H1 (cell line): ENCODE data around the gene STPG1. TPM values are rescaled to one million over a fixed set of nuclear protein-coding genes. Genes with fewer than 3 reads are reported as not detected.

Source experiments
- CTCF ChIA-PET: fragments of 300-600 bp; sonication (Branson Sonifier 250); formaldehyde crosslinking; loops from one replicate; lab custom pipeline; 2021; ENCODE audit not compliant: partially characterized antibody; lab: Charles Lee
- POLR2A ChIA-PET: fragments of 300-600 bp; sonication (Branson Sonifier 250); formaldehyde crosslinking; loops from one replicate; lab custom pipeline; 2021; ENCODE audit warnings: inconsistent platforms; ENCODE audit not compliant: partially characterized antibody; lab: Charles Lee
- DNase-seq, 2 experiments: peaks; one replicate each; pipeline versions ENCODE4 v3.0.0 to v3.0.0-alpha.2; 2010 to 2022; ENCODE audit warnings: low spot score in 2 of 2, low read depth in 1 of 2, mixed read lengths in 1 of 2
- FAIRE-seq: peaks from 2 replicates; lab custom pipeline; 2011; peaks lifted over from hg19 to GRCh38; lab: Jason Lieb, UNC
- H2AFZ ChIP-seq: 2 replicates; pipeline ENCODE4 v1.8.1; 2012; ENCODE audit warnings: low read length, inconsistent platforms
- H2AK5ac ChIP-seq: 2 replicates; pipeline ENCODE4 v1.6.1; 2013; ENCODE audit warnings: low read depth, low read length
- H2BK120ac ChIP-seq: replicated peaks from 2 replicates; pipeline ENCODE3; 2013; ENCODE audit warnings: low read depth, low read length, inconsistent platforms
- H2BK12ac ChIP-seq: 2 replicates; pipeline ENCODE4 v1.6.1; 2013; ENCODE audit warnings: low read depth, low read length
- H2BK15ac ChIP-seq: 2 replicates; pipeline ENCODE4 v1.6.1; 2013; ENCODE audit warnings: low read length
- H2BK20ac ChIP-seq: 2 replicates; pipeline ENCODE4 v1.6.1; 2013; ENCODE audit warnings: low read length
- H2BK5ac ChIP-seq: 2 replicates; pipeline ENCODE4 v1.6.1; 2013; ENCODE audit warnings: low read depth, low read length
- H3K14ac ChIP-seq: 2 replicates; pipeline ENCODE4 v1.6.1; 2013; ENCODE audit warnings: inconsistent platforms; ENCODE audit not compliant: insufficient read length
- H3K18ac ChIP-seq: 2 replicates; pipeline ENCODE4 v1.6.1; 2013; ENCODE audit warnings: low read length; ENCODE audit errors: extremely low read depth
- H3K23ac ChIP-seq: 2 replicates; pipeline ENCODE4 v1.6.1; 2013; ENCODE audit warnings: inconsistent platforms; ENCODE audit not compliant: insufficient read length
- H3K23me2 ChIP-seq: 2 replicates; pipeline ENCODE4 v1.6.1; 2013; ENCODE audit warnings: low read depth, low read length
- H3K27ac ChIP-seq: 2 replicates; pipeline ENCODE4 v1.6.1; 2011; ENCODE audit warnings: low read depth, low read length, inconsistent platforms
- H3K27me3 ChIP-seq, 4 experiments: replicated peaks in 1 of 4; 1 replicate in 1 of 4; 2 replicates in 3 of 4; pipeline versions ENCODE4 v1.6.1 to v1.8.1; 2011 to 2013; ENCODE audit warnings: low read length in 3 of 4, mild to moderate bottlenecking in 3 of 4, inconsistent platforms in 2 of 4, mixed read lengths in 2 of 4, moderate library complexity in 1 of 4; ENCODE audit not compliant: control insufficient read depth in 3 of 4, insufficient read depth in 3 of 4; ENCODE audit errors: extremely low read depth in 1 of 4
- H3K36me3 ChIP-seq, 4 experiments: 2 replicates each; pipeline versions ENCODE4 v1.6.1 to v1.8.1; 2011 to 2013; ENCODE audit warnings: mild to moderate bottlenecking in 4 of 4, low read length in 3 of 4, moderate library complexity in 2 of 4, control low read depth in 1 of 4, inconsistent platforms in 1 of 4; ENCODE audit not compliant: insufficient read depth in 4 of 4, control insufficient read depth in 2 of 4
- H3K4ac ChIP-seq: replicated peaks from 2 replicates; pipeline ENCODE3; 2013; ENCODE audit warnings: low read length, low read depth, mixed read lengths, inconsistent platforms; ENCODE audit not compliant: insufficient read length
- H3K4me1 ChIP-seq, 4 experiments: replicated peaks in 1 of 4; 1 replicate in 1 of 4; 2 replicates in 3 of 4; pipeline versions ENCODE4 v1.6.1 to v1.8.1; 2011 to 2013; ENCODE audit warnings: low read length in 3 of 4, inconsistent platforms in 2 of 4, mixed read lengths in 1 of 4; ENCODE audit not compliant: insufficient read depth in 4 of 4, control insufficient read depth in 3 of 4
- H3K4me2 ChIP-seq, 2 experiments: 2 replicates each; pipeline versions ENCODE4 v1.6.1 to v1.8.1; 2011 to 2013; ENCODE audit warnings: low read depth in 2 of 2, low read length in 2 of 2, control low read depth in 1 of 2, inconsistent platforms in 1 of 2, mild to moderate bottlenecking in 1 of 2; ENCODE audit not compliant: insufficient read depth in 1 of 2
- H3K4me3 ChIP-seq, 4 experiments: fragments of 200-600, 300-600 bp in 1 of 4; sonication (generic), shearing (Covaris generic), sonication (Bioruptor Twin) in 1 of 4; 2 replicates each; pipeline versions ENCODE4 v1.5.1 to v1.8.1; 2011 to 2016; ENCODE audit warnings: low read length in 4 of 4, low read depth in 3 of 4, control low read depth in 2 of 4, inconsistent platforms in 2 of 4, mild to moderate bottlenecking in 2 of 4, mixed read lengths in 1 of 4, moderate library complexity in 1 of 4; ENCODE audit not compliant: insufficient read depth in 2 of 4; ENCODE audit errors: extremely low read depth in 1 of 4
- H3K56ac ChIP-seq: replicated peaks from 2 replicates; pipeline ENCODE3; 2013; ENCODE audit warnings: low read depth, mild to moderate bottlenecking, mixed read lengths, low read length, inconsistent platforms; ENCODE audit not compliant: insufficient read length
- H3K79me1 ChIP-seq: 2 replicates; pipeline ENCODE4 v1.6.1; 2013; ENCODE audit warnings: low read depth, low read length, control low read depth
- H3K79me2 ChIP-seq, 2 experiments: 2 replicates each; pipeline versions ENCODE4 v1.6.1 to v1.8.1; 2012 to 2013; ENCODE audit warnings: low read length in 2 of 2, mild to moderate bottlenecking in 2 of 2, inconsistent platforms in 1 of 2; ENCODE audit not compliant: insufficient read depth in 2 of 2, control insufficient read depth in 1 of 2
- H3K9ac ChIP-seq, 4 experiments: replicated peaks in 1 of 4; 1 replicate in 1 of 4; 2 replicates in 3 of 4; pipeline versions ENCODE4 v1.6.1 to v1.8.1; 2011 to 2013; ENCODE audit warnings: low read depth in 3 of 4, low read length in 3 of 4, control low read depth in 2 of 4, mild to moderate bottlenecking in 2 of 4, moderate library complexity in 2 of 4, inconsistent platforms in 1 of 4; ENCODE audit errors: extremely low read depth in 1 of 4
- H3K9me3 ChIP-seq, 2 experiments: 2 replicates each; pipeline versions ENCODE4 v1.6.1 to v1.8.1; 2012 to 2013; ENCODE audit warnings: mild to moderate bottlenecking in 2 of 2, moderate library complexity in 2 of 2, control low read depth in 1 of 2, inconsistent platforms in 1 of 2, low read depth in 1 of 2, low read length in 1 of 2, mixed read lengths in 1 of 2; ENCODE audit not compliant: insufficient read depth in 2 of 2
- H4K20me1 ChIP-seq, 2 experiments: replicated peaks in 1 of 2; 2 replicates each; pipeline versions ENCODE3 to v1.8.1; 2011 to 2013; ENCODE audit warnings: inconsistent platforms in 2 of 2, low read length in 2 of 2, mild to moderate bottlenecking in 1 of 2; ENCODE audit not compliant: insufficient read depth in 2 of 2, control insufficient read depth in 1 of 2
- H4K5ac ChIP-seq: 2 replicates; pipeline ENCODE4 v1.6.1; 2013; ENCODE audit warnings: low read length, low read depth, mixed read lengths, inconsistent platforms; ENCODE audit not compliant: insufficient read length
- H4K8ac ChIP-seq: 2 replicates; pipeline ENCODE4 v1.8.0; 2013; ENCODE audit warnings: mild to moderate bottlenecking, moderate library complexity, low read length, inconsistent platforms; ENCODE audit not compliant: insufficient read depth; ENCODE audit errors: extremely low read depth
- H4K91ac ChIP-seq: replicated peaks from 2 replicates; pipeline ENCODE3; 2013; ENCODE audit warnings: low read length, mixed read lengths, inconsistent platforms; ENCODE audit not compliant: insufficient read length
- BRCA1 ChIP-seq: IDR thresholded peaks from 2 replicates; pipeline ENCODE4 v1.6.1; 2012; ENCODE audit warnings: low read depth, low read length, improper control_type of control experiment
- CEBPB ChIP-seq: IDR thresholded peaks from 2 replicates; pipeline ENCODE4 v1.6.1; 2012; ENCODE audit warnings: low read depth, low read length
- EZH2 ChIP-seq: fragments of 200-600 bp; sonication (generic); IDR thresholded peaks from 2 replicates; pipeline ENCODE4 v1.7.1; 2012; ENCODE audit warnings: low read depth, mild to moderate bottlenecking, moderate library complexity, low read length, inconsistent platforms; ENCODE audit not compliant: severe bottlenecking
- HDAC2 ChIP-seq, 2 experiments: fragments of 300-600 bp in 1 of 2; sonication (generic) in 1 of 2; IDR thresholded peaks; 2 replicates each; pipeline ENCODE4 v1.6.1; 2011 to 2012; ENCODE audit warnings: low read depth in 2 of 2, low read length in 2 of 2, mild to moderate bottlenecking in 2 of 2, moderate library complexity in 2 of 2, borderline replicate concordance in 1 of 2, inconsistent platforms in 1 of 2
- JUN ChIP-seq: IDR thresholded peaks from 2 replicates; pipeline ENCODE4 v1.6.1; 2011; ENCODE audit warnings: low read depth, mild to moderate bottlenecking, improper control_type of control experiment, low read length
- KDM5A ChIP-seq: fragments of 200-600 bp; IDR thresholded peaks from 2 replicates; pipeline ENCODE4 v1.7.1; 2012; ENCODE audit warnings: mild to moderate bottlenecking, low read length, inconsistent platforms, mixed read lengths
- MAX ChIP-seq: IDR thresholded peaks from 2 replicates; pipeline ENCODE4 v1.6.1; 2012; ENCODE audit warnings: inconsistent platforms
- POLR2AphosphoS5 ChIP-seq: IDR thresholded peaks from 2 replicates; pipeline ENCODE4 v1.6.1; 2011; ENCODE audit warnings: low read depth, low read length
- RBBP5 ChIP-seq: IDR thresholded peaks from 2 replicates; pipeline ENCODE4 v1.7.1; 2012; ENCODE audit warnings: low read depth, mild to moderate bottlenecking, inconsistent platforms, low read length, moderate library complexity, borderline replicate concordance
- SIN3A ChIP-seq, 2 experiments: IDR thresholded peaks in 1 of 2; conservative IDR thresholded peaks in 1 of 2; 2 replicates each; pipeline ENCODE4 v1.6.1; 2011 to 2012; ENCODE audit warnings: low read length in 2 of 2, improper control_type of control experiment in 1 of 2, low read depth in 1 of 2, mild to moderate bottlenecking in 1 of 2
- SP4 ChIP-seq: IDR thresholded peaks from 2 replicates; pipeline ENCODE4 v1.6.1; 2012; ENCODE audit warnings: low read length, inconsistent platforms
- WGBS, 2 experiments: shearing (Covaris generic) in 1 of 2; methylation state at CpG; one replicate each; pipeline versions ENCODE4 v1.1.6 to v1.1.7; 2013 to 2015; ENCODE audit warnings: low lambda C conversion rate in 2 of 2, mixed read lengths in 2 of 2, inconsistent platforms in 1 of 2, low coverage in 1 of 2, missing lambda C conversion rate in 1 of 2; ENCODE audit not compliant: insufficient replicate concordance in 2 of 2, insufficient coverage in 1 of 2, insufficient read length in 1 of 2; ENCODE audit errors: extremely low coverage in 1 of 2, missing lambda C conversion rate in 1 of 2; 5-methylcytosine and 5-hydroxymethylcytosine counted together
- polyA plus RNA-seq, 7 experiments: library from polyadenylated mRNA; depleted of rRNA in 3 of 7; stranded (reverse) in 5 of 7; unstranded in 2 of 7; fragments of >200 nt in 5 of 7; fragments of 200-250 nt in 2 of 7; gene quantifications; 1 replicate in 5 of 7; 2 replicates in 1 of 7; 4 replicates in 1 of 7; pipeline versions ENCODE4 v1.2.1 to v1.2.3, GENCODE V29; 2011 to 2013; ENCODE audit warnings: missing spikeins in 2 of 7, mixed read lengths in 2 of 7
- total RNA-seq: library from RNA; stranded (reverse); fragmentation: NEBNext Ultra II Directional; extraction: Animal tissue kit (Norgen Biotek cat#: 25700); gene quantifications from 2 replicates; pipeline ENCODE4 v1.2.1, GENCODE V29; 2021

STPG1 gene
- total and polyA plus RNA-seq, 2 of the 8 experiments (the other 6 are each of a cell fraction or from before 2014, with no cell fraction given) = 10.3 to 11.2 TPM

GRCh38 chr1:24410750-24411149 lies 2.8 kb downstream of the STPG1 start:
- H3K56ac ChIP-seq = no peak overlapping the region
- 93% methylated on average over 7 of the region's 7 CpGs; no CpG with 5 or more reads in 1 of the 2 experiments for WGBS, 2 experiments
- TF ChIP-seq EZH2 = no peak
- no peak for TF ChIP-seq HDAC2 (IDR thresholded peaks at IDR 0.05; ENCODE audit: borderline replicate concordance in 1 of 2, low read depth in 2 of 2, low read length in 2 of 2)
- TF ChIP-seq MAX = no peak
- TF ChIP-seq CEBPB = no peak
- TF ChIP-seq KDM5A = no peak
- no peak for TF ChIP-seq RBBP5
- TF ChIP-seq BRCA1 = no peak
- TF ChIP-seq POLR2AphosphoS5 = no peak
- TF ChIP-seq JUN = no peak
- no peak for TF ChIP-seq SP4
- no peak for TF ChIP-seq SIN3A (conservative IDR thresholded peaks at IDR 0.05 in 1 of 2, IDR thresholded peaks at IDR 0.05 in 1 of 2; ENCODE audit: low read depth in 1 of 2, low read length in 2 of 2)
- TF ChIP-seq, all 59 proteins: peak for 0
- Histone ChIP-seq H4K5ac (no peak overlapping the region), H3K18ac (no peak overlapping the region), H2BK120ac (no peak overlapping the region), H2BK12ac (no peak overlapping the region), H3K4me2 (no peak overlapping the region), H4K8ac (no peak overlapping the region), H3K79me1 (no peaks in the 10 kb centered on the region), H3K4me3 (no peak overlapping the region), H2AK5ac (no peak overlapping the region), H2BK15ac (no peak overlapping the region), H3K27ac (no peak overlapping the region), H4K20me1 (no peaks in the 10 kb centered on the region), H3K23ac (no peak overlapping the region), H3K23me2 (peaks cover 3% of the 10 kb centered on the region), H3K27me3 (no peaks in the 10 kb centered on the region), H3K14ac (no peak overlapping the region), H2AFZ (no peak overlapping the region), H4K91ac (no peak overlapping the region), H3K79me2 (0 out of 4 replicates have a peak, but pooled peaks cover 0 to 3% of the 10 kb centered on the region in 2 experiments), H3K9me3 (no peaks in the 10 kb centered on the region), H2BK5ac (no peak overlapping the region), H3K36me3 (no peaks in the 10 kb centered on the region), H3K4me1 (peaks cover 0 to 6% (median under 1%) of the 10 kb centered on the region in 4 experiments; a peak in 3 of 7 replicates), H2BK20ac (no peak overlapping the region), H3K9ac (no peak overlapping the region), H3K4ac (no peak overlapping the region)
- FAIRE-seq (no peak), DNase-seq (no peak)
- ChIA-PET CTCF (interaction anchor here (0.6 to 5.6 kb wide), 5 partner anchors 9 to 211 kb away, joined by 3 to 33 read pairs (median 7); no protein-coding TSS in a partner anchor), POLR2A (interaction anchor here (1.1 kb wide), 1 partner anchor 260 kb away, joined by 3 read pairs; no protein-coding TSS in a partner anchor)
